Spleen (tissue), 13 donors: ENCODE data around the gene MMP2. TPM values are rescaled to one million over a fixed set of nuclear protein-coding genes. Genes with fewer than 3 reads are reported as not detected.

ENCODE experiments used
- DNase-seq: peaks from one replicate; pipeline ENCODE4 v3.0.0-alpha.2; 2020
- H3K27ac ChIP-seq, 8 donors: fragments of 200-600 bp; sonication (generic) in 7 of 8; 1 replicate in 4 of 8; 2 replicates in 4 of 8; pipeline versions ENCODE4 v1.5.0 to v1.8.0; 2016 to 2021; ENCODE audit warnings: inconsistent platforms in 4 of 8, mild to moderate bottlenecking in 4 of 8, moderate library complexity in 1 of 8
- H3K27me3 ChIP-seq, 7 donors: fragments of 200-600 bp; sonication (generic) in 6 of 7; replicated peaks in 1 of 7; 1 replicate in 4 of 7; 2 replicates in 3 of 7; pipeline versions ENCODE4 v1.5.0 to v1.8.0; 2016 to 2021; ENCODE audit warnings: inconsistent platforms in 3 of 7, mild to moderate bottlenecking in 1 of 7
- H3K36me3 ChIP-seq, 6 donors: fragments of 200-600 bp; sonication (generic) in 5 of 6; 1 replicate in 4 of 6; 2 replicates in 2 of 6; pipeline versions ENCODE4 v1.5.0 to v1.8.0; 2016 to 2021; ENCODE audit warnings: inconsistent platforms in 2 of 6
- H3K4me1 ChIP-seq, 6 donors: fragments of 200-600 bp; sonication (generic) in 5 of 6; 1 replicate in 3 of 6; 2 replicates in 3 of 6; pipeline versions ENCODE4 v1.5.0 to v1.8.0; 2016 to 2021; ENCODE audit warnings: inconsistent platforms in 3 of 6
- H3K4me3 ChIP-seq, 8 donors: fragments of 200-600 bp; sonication (generic) in 7 of 8; 1 replicate in 4 of 8; 2 replicates in 4 of 8; pipeline versions ENCODE4 v1.5.0 to v1.8.0; 2016 to 2021; ENCODE audit warnings: inconsistent platforms in 4 of 8, mild to moderate bottlenecking in 4 of 8, moderate library complexity in 2 of 8
- H3K9me3 ChIP-seq, 8 donors: fragments of 200-600 bp; sonication (generic) in 7 of 8; 1 replicate in 4 of 8; 2 replicates in 4 of 8; pipeline versions ENCODE4 v1.5.0 to v1.8.0; 2016 to 2021; ENCODE audit warnings: inconsistent platforms in 4 of 8
- POLR2A ChIP-seq, 3 donors: fragments of 450-650 bp; IDR thresholded peaks; one replicate each; pipeline ENCODE4 v1.5.1; 2017; ENCODE audit warnings: antibody characterized with exemption in 3 of 3, mild to moderate bottlenecking in 1 of 3
- POLR2AphosphoS5 ChIP-seq, 3 donors: sonication (generic); formaldehyde crosslinking; IDR thresholded peaks; one replicate each; pipeline ENCODE4 v1.5.1; 2017; ENCODE audit warnings: antibody characterized with exemption in 3 of 3
- WGBS, 5 donors: extraction: QIAGEN DNeasy Blood & Tissue Kit in 3 of 5; methylation state at CpG; one replicate each; pipeline versions ENCODE4 v1.1.5 to v1.1.7; 2013 to 2018; 5-methylcytosine and 5-hydroxymethylcytosine counted together
- intact Hi-C: fragments of 100-400 bp; cut with DNase I; formaldehyde crosslinking; loops from one replicate; pipeline ENCODE4 v1.15.0; 2023; ENCODE audit warnings: low total_unique reads
- long read RNA-seq, 2 donors: transcript quantifications; one replicate each; lab custom pipeline, GENCODE V29; 2026
- polyA plus RNA-seq, 3 donors: library from polyadenylated mRNA; stranded (reverse); fragments of 200-250 nt; gene quantifications; one replicate each; pipeline ENCODE4 v1.2.1, GENCODE V29; 2013
- total RNA-seq, 7 donors: library from RNA; depleted of rRNA in 3 of 7; stranded (reverse); fragments of >200 nt in 3 of 7; fragmentation: NEBNext Ultra II Directional in 4 of 7; extraction: Animal tissue kit (Norgen Biotek cat#: 25700) in 4 of 7; gene quantifications; one replicate each; pipeline versions ENCODE4 v1.1.0 to v1.2.1, GENCODE V29; 2016 to 2021
- TF ChIP-seq, protein P1 (sequence below), 11 experiments: fragments of 200-600 bp in 7 of 11; fragments of 450-650 bp in 4 of 11; sonication (generic) in 4 of 11; IDR thresholded peaks in 8 of 11; conservative IDR thresholded peaks in 3 of 11; 1 replicate in 7 of 11; 2 replicates in 4 of 11; pipeline versions ENCODE4 v1.4.0 to v1.8.0; 2016 to 2021; ENCODE audit warnings: antibody characterized with exemption in 11 of 11, inconsistent platforms in 4 of 11, mild to moderate bottlenecking in 1 of 11
- donor health status: healthy with polysubstance abuse.
- donor health status: DM: no; HTN: no; CAD: no; lungs with moderate emphysema.
- donor health status: DM: no; HTN: no; CAD: no.
- donor health status: Bipolar disorder and iron deficiency.
- donor health status: healthy.
- donor health status: DM: no; HTN: no; CAD: no.
- donor health status: DM: yes; HTN: yes; CAD: no.

MMP2 gene
- total RNA-seq, result 100 to 1,000 TPM in 4 of 7 donors, 10 to 100 TPM in 3; 38.3 to 162 (median 102) TPM
- 10 to 100 TPM in 2 of 3 donors, 1 to 10 TPM in 1; 5.0 to 19.1 (median 10.5) TPM for polyA plus RNA-seq
- long read RNA-seq, donor 1, transcript MMP2-201 (13 exons, 3,741 nt), result major isoform, 34 of 71 reads
- long read RNA-seq, donor 1, partial matches to known transcripts, result 37 of 71 reads
- long read RNA-seq, donor 1, other reads (novel, unspliced or antisense), result 0 of 71 reads
- long read RNA-seq, donor 2, transcript MMP2-201 (13 exons, 3,741 nt), result major isoform, 21 of 21 reads
- long read RNA-seq, donor 2, partial matches to known transcripts, result 0 of 21 reads
- long read RNA-seq, donor 2, other reads (novel, unspliced or antisense), result 0 of 21 reads

DNA sequence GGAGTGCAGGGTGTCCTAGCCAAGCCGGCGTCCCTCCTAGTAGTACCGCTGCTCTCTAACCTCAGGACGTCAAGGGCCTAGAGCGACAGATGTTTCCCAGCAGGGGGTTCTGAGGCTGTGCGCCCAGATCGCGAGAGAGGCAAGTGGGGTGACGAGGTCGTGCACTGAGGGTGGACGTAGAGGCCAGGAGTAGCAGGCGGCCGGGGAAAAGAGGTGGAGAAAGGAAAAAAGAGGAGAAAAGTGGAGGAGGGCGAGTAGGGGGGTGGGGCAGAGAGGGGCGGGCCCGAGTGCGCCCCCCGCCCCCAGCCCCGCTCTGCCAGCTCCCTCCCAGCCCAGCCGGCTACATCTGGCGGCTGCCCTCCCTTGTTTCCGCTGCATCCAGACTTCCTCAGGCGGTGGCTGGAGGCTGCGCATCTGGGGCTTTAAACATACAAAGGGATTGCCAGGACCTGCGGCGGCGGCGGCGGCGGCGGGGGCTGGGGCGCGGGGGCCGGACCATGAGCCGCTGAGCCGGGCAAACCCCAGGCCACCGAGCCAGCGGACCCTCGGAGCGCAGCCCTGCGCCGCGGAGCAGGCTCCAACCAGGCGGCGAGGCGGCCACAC lies at the start of gene MMP2:
TSS of gene MMP2 (plus strand) at position 372 of the 603 bp plus-strand sequence. CDS start 282 bp downstream, outside the sequence.
- H3K4me1 ChIP-seq, result peaks cover 0 to 25% (median 10%) of the 10 kb centered on the region in 6 donors
- no peak for DNase-seq
- H3K9me3 ChIP-seq, result no peaks in the 10 kb centered on the region
- intact Hi-C loops, result no loop called here
- H3K36me3 ChIP-seq, result no peaks in the 10 kb centered on the region
- peak within 1 kb of the TSS; percentile 10 to 66 (median 36) for H3K4me3 ChIP-seq
- peaks cover 0 to 53% (median 20%) of the 10 kb centered on the region in 7 donors for H3K27me3 ChIP-seq
- peak within 1 kb of the TSS in 7 of 8 donors; percentile 63 to 86 (median 79) for H3K27ac ChIP-seq
- WGBS, 5 donors, result 1 to 9% (median 2%) methylated on average over 38 to 46 of the region's 46 CpGs
- TF ChIP-seq, protein P1, sequence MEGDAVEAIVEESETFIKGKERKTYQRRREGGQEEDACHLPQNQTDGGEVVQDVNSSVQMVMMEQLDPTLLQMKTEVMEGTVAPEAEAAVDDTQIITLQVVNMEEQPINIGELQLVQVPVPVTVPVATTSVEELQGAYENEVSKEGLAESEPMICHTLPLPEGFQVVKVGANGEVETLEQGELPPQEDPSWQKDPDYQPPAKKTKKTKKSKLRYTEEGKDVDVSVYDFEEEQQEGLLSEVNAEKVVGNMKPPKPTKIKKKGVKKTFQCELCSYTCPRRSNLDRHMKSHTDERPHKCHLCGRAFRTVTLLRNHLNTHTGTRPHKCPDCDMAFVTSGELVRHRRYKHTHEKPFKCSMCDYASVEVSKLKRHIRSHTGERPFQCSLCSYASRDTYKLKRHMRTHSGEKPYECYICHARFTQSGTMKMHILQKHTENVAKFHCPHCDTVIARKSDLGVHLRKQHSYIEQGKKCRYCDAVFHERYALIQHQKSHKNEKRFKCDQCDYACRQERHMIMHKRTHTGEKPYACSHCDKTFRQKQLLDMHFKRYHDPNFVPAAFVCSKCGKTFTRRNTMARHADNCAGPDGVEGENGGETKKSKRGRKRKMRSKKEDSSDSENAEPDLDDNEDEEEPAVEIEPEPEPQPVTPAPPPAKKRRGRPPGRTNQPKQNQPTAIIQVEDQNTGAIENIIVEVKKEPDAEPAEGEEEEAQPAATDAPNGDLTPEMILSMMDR (IDR thresholded peaks at IDR 0.05 in 8 of 11, conservative IDR thresholded peaks at IDR 0.05 in 3 of 11), result no peak
- peak; percentile 73 to 84 (median 78) for TF ChIP-seq POLR2AphosphoS5 (IDR thresholded peaks at IDR 0.05)

- 71 to 87% (median 79%) methylated on average over 5 of the region's 5 CpGs for WGBS, 5 donors
- H3K9me3 ChIP-seq, result no peaks in the 10 kb centered on the region
- H3K4me1 ChIP-seq, result peaks cover 0 to 17% (median 0%) of the 10 kb centered on the region in 6 donors
- TF ChIP-seq POLR2A (IDR thresholded peaks at IDR 0.05) (no peak), POLR2AphosphoS5 (IDR thresholded peaks at IDR 0.05) (no peak)
- TF ChIP-seq, protein P1 (IDR thresholded peaks at IDR 0.05 in 8 of 11, conservative IDR thresholded peaks at IDR 0.05 in 3 of 11), result no peak
- intact Hi-C loops, result no loop called here
- DNase-seq, result no peak
- H3K27me3 ChIP-seq, result peaks cover 0 to 17% (median 0%) of the 10 kb centered on the region in 7 donors
- no peak overlapping the region for H3K27ac ChIP-seq
- no peak overlapping the region for H3K4me3 ChIP-seq
- no peaks in the 10 kb centered on the region for H3K36me3 ChIP-seq
These were observed 46.0 kb upstream of the MMP2 start for GRCh38 chr16:55433030-55433429.

DNA sequence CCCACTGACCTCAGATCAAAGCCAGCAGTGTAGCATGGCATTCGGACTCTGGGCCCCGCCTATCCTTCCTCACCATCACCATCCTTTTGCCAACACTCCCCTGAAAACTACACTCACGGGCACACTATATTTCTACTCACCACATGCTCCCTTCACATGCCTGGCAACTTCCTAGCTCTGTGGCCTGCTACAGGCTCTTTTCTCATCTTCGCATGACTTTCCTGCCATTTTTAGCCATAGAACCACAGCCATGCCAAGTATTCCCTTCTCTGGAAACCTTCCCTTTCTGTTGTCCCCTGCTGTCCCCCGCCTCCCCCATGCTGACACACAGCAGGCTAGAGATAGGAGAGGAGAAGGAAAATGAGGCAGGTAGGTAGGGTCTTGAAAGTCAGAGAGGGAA lies 45.5 kb upstream of the MMP2 start:
- H3K4me3 ChIP-seq, result no peak overlapping the region
- intact Hi-C loops, result no loop called here
- TF ChIP-seq POLR2A (IDR thresholded peaks at IDR 0.05) (no peak), POLR2AphosphoS5 (IDR thresholded peaks at IDR 0.05) (no peak)
- TF ChIP-seq, protein P1 (IDR thresholded peaks at IDR 0.05 in 8 of 11, conservative IDR thresholded peaks at IDR 0.05 in 3 of 11), result no peak
- no peaks in the 10 kb centered on the region for H3K9me3 ChIP-seq
- 79 to 92% (median 82%) methylated on average over 5 of the region's 5 CpGs for WGBS, 5 donors
- DNase-seq, result no peak
- H3K4me1 ChIP-seq, result peaks cover 0 to 18% (median 0%) of the 10 kb centered on the region in 6 donors
- H3K36me3 ChIP-seq, result no peaks in the 10 kb centered on the region
- H3K27me3 ChIP-seq, result peaks cover 0 to 17% (median 0%) of the 10 kb centered on the region in 7 donors
- H3K27ac ChIP-seq, result no peak overlapping the region

- H3K9me3 ChIP-seq, result no peaks in the 10 kb centered on the region
- intact Hi-C loops, result no loop called here
- TF ChIP-seq POLR2AphosphoS5 (IDR thresholded peaks at IDR 0.05) (no peak), POLR2A (IDR thresholded peaks at IDR 0.05) (no peak)
- TF ChIP-seq, protein P1 (IDR thresholded peaks at IDR 0.05 in 8 of 11, conservative IDR thresholded peaks at IDR 0.05 in 3 of 11), result no peak
- peaks cover 0 to 17% (median 0%) of the 10 kb centered on the region in 7 donors for H3K27me3 ChIP-seq
- no peaks in the 10 kb centered on the region for H3K36me3 ChIP-seq
- no peak overlapping the region for H3K4me3 ChIP-seq
- DNase-seq, result no peak
- peaks cover 0 to 18% (median 0%) of the 10 kb centered on the region in 6 donors for H3K4me1 ChIP-seq
- no peak overlapping the region for H3K27ac ChIP-seq
- WGBS, 5 donors, result 63 to 75% (median 71%) methylated on average over 4 of the region's 4 CpGs
These were observed 45.0 kb upstream of the MMP2 start for GRCh38 chr16:55434000-55434399.
